A172 (cell line): ENCODE results near the gene TMEM63C. TPM values are rescaled to one million over a fixed set of nuclear protein-coding genes. Genes with fewer than 3 reads are reported as not detected.

ENCODE experiments used
- total RNA-seq: library from RNA; depleted of rRNA; stranded (reverse); fragments of >200 nt; shearing (Covaris generic); gene quantifications from 2 replicates; pipeline ENCODE4 v1.2.3, GENCODE V29; 2014; rRNA removed

TMEM63C gene
- total RNA-seq, 1 experiment from 2014 or later = 0.62 TPM

Other genes starting within 250 kb of the TMEM63C start
- gene IRF2BPL, start 153.1 kb upstream of the TMEM63C start, total RNA-seq = 20.8 and 24.7 TPM in 2 replicates
- 9.9 and 13.5 TPM in 2 replicates for gene CIPC, start 83.5 kb upstream of the TMEM63C start, total RNA-seq
- not detected in 2 replicates for gene ZDHHC22, start 40.0 kb upstream of the TMEM63C start, total RNA-seq
- not detected in 2 replicates for gene NGB, start 89.4 kb downstream of the TMEM63C start, total RNA-seq
- 13.7 and 14.5 TPM in 2 replicates for gene POMT2, start 139.1 kb downstream of the TMEM63C start, total RNA-seq
- gene GSTZ1, start 139.2 kb downstream of the TMEM63C start, total RNA-seq = 28.6 and 30.4 TPM in 2 replicates
- gene TMED8, start 195.3 kb downstream of the TMEM63C start, total RNA-seq = 11.1 and 11.5 TPM in 2 replicates
- gene SAMD15, start 195.6 kb downstream of the TMEM63C start, total RNA-seq = 1.9 and 2.7 TPM in 2 replicates
- not detected in 2 replicates for gene NOXRED1, start 241.7 kb downstream of the TMEM63C start, total RNA-seq